ENCODE results near the gene DNTT.

DNTT gene

DNA sequence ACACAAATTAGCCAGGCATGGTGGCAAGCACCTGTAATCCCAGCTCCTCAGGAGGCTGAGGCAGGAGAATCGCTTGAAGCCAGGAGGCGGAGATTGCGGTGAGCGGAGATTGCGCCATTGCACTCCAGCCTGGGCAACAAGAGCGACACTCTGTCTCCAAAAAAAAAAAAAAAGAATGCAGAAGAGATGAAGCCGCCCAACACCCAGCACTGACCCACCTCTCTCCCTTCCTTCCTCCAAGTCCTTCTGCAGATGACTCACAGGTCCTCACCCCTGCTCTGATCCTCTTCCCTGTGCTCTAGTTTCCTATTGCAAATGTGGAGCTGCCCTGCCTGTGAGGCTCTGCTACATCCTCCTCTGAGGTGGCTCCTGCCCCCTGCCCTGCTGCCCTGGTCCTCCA, 76.6 kb downstream of the DNTT start:
- no peak for DNase-seq

DNA sequence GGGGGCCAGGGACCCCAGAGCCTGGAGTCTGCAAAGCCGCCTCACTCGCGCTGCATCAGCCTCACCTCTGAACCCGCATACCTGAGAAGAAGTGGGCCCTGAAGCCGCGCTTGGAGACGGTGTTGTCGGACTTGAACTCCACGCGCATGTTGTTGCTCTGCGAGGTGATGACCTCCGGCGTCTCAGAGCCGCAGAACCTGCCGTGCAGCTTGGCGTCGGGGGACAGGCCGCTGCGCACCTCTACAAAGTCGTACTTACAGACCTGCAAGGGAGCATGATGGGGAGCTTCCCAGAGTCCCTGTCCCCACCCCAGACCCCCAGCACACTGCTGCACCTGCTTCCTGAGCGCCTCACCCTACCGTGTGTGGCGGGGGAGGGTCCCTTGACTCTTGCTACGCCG, 80.3 kb downstream of the DNTT start:
- DNase-seq, result no peak

- no peak for DNase-seq
Observed at GRCh38 chr10:96387161-96387560, 82.9 kb downstream of the DNTT start.

DNA sequence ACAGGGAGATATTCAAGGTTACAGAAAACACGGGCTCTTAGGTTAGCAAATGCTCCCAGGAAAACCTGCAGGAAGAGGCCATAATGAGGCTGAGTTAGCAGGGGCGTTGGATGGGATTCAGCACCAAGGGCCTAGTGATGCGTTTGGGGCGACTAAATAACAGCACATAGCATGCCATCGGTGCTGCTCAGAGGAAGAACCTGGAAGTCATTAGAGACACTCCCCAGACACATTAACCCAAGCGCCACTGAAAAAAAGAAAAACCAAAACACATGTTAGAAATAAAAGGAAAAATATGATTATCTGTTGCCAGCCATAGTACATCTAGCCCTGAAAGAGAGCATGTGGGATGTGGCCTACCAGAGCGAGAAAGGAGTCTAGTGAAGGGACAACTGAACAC, 83.4 kb downstream of the DNTT start:
- DNase-seq, result no peak
